Subcutaneous preadipocyte (primary cell): ENCODE data around the gene ANXA3. TPM values are rescaled to one million over a fixed set of nuclear protein-coding genes. Genes with fewer than 3 reads are reported as not detected.

Experiments used
- small RNA-seq: library from RNA; depleted of rRNA; stranded (forward); fragments of <200 nt; gene quantifications from one replicate; pipeline ENCODE3, GENCODE V24; 2012
- total RNA-seq: library from RNA; depleted of rRNA; stranded (reverse); fragments of >200 nt; gene quantifications from 2 replicates; pipeline ENCODE4 v1.2.3, GENCODE V29; 2012

Gene ANXA3, protein sequence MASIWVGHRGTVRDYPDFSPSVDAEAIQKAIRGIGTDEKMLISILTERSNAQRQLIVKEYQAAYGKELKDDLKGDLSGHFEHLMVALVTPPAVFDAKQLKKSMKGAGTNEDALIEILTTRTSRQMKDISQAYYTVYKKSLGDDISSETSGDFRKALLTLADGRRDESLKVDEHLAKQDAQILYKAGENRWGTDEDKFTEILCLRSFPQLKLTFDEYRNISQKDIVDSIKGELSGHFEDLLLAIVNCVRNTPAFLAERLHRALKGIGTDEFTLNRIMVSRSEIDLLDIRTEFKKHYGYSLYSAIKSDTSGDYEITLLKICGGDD
- total RNA-seq, result 4.7 and 5.9 TPM in 2 replicates

DNA sequence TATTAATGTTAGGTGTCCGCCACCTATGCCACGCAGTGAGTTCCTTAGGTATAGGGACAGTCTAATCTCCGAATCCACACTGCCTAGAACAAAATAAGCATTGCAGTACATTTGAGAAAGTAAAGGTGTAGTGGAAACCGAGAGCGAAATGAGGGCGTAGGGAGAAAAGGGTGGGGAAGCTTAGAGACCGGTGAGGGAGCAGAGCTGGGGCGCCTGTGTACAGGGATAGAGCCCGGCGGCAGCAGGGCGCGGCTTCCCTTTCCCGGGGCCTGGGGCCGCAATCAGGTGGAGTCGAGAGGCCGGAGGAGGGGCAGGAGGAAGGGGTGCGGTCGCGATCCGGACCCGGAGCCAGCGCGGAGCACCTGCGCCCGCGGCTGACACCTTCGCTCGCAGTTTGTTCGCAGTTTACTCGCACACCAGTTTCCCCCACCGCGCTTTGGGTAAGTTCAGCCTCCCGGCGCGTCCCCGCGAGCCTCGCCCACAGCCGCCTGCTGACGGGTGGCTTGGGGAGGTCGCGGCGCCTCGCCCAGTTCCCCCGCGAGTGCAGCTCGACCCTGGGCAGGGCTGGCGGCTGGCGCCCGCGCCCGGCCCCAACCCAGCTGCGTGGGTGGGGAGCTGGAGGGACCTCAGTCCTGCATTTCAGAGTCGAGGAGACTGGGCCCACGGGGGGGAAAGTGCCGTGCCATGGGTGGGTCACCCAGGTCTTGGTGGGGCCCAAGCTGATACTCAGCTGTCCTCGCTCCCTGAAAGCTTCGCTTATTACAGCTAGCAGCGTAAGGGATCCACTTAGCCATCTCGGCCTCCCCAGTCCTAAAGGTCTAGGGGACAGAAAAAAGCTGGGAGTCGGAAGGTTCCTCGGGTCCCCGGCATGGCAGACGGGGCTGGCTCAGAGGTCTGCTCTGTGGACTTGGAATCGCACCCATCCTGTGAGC lies at the start of gene ANXA3:
Gene ANXA3, plus strand, starts transcription at position 351 of the 932 bp plus-strand sequence. CDS start 2,704 bp downstream, outside the sequence.

Small RNAs within 50 kb of the gene (small RNA-seq; reads per million reads assigned to genes)
- gene HIGD1AP13 (not detected), gene RF00019 (not detected)

Other genes starting within 250 kb of the ANXA3 start
- gene BMP2K, start 224.6 kb downstream of the ANXA3 start, total RNA-seq, result 81.6 and 116 TPM in 2 replicates